MCF 10A (cell line): ENCODE results near the gene AP1G2. TPM values are rescaled to one million over a fixed set of nuclear protein-coding genes. Genes with fewer than 3 reads are reported as not detected.

Experiments
- BruUV-seq: library from RNA; stranded (reverse); fragments of 400-500 nt; replicated peaks from 2 replicates; lab custom pipeline; 2021; lab: Mats Ljungman, UMichigan
- CTCF ChIA-PET: fragments of 300-600 bp; sonication (Branson Sonifier 250); formaldehyde crosslinking; extraction: SDS; loops from one replicate; lab custom pipeline; 2021; ENCODE audit warnings: antibody characterized with exemption, inconsistent platforms; lab: Yijun Ruan, JAX
- POLR2A ChIA-PET: fragments of 300-600, 350-650 bp; sonication (Branson Sonifier 250); formaldehyde crosslinking; extraction: SDS; loops from one replicate; lab custom pipeline; 2020; ENCODE audit warnings: antibody characterized with exemption, inconsistent platforms; lab: Yijun Ruan, JAX
- DNase-seq: peaks from one replicate; pipeline ENCODE4 v3.0.0-alpha.2; 2018; ENCODE audit not compliant: unreplicated experiment
- H3K27ac Mint-ChIP-seq: one replicate; pipeline ENCODE4 v1.8.0; 2022; ENCODE audit warnings: mild to moderate bottlenecking, low read depth, mixed read lengths; ENCODE audit not compliant: unreplicated experiment
- H3K27me3 Mint-ChIP-seq: one replicate; pipeline ENCODE4 v1.8.0; 2022; ENCODE audit warnings: mixed read lengths; ENCODE audit not compliant: insufficient read depth, unreplicated experiment
- H3K36me3 Mint-ChIP-seq: one replicate; pipeline ENCODE4 v1.8.0; 2022; ENCODE audit warnings: mild to moderate bottlenecking, moderate library complexity, mixed read lengths; ENCODE audit not compliant: insufficient read depth, unreplicated experiment
- H3K4me1 Mint-ChIP-seq: one replicate; pipeline ENCODE4 v1.8.0; 2022; ENCODE audit warnings: mixed read lengths; ENCODE audit not compliant: insufficient read depth, unreplicated experiment
- H3K4me3 Mint-ChIP-seq: one replicate; pipeline ENCODE4 v1.8.0; 2022; ENCODE audit warnings: mild to moderate bottlenecking, moderate library complexity, mixed read lengths; ENCODE audit not compliant: unreplicated experiment
- H3K9me3 Mint-ChIP-seq: one replicate; pipeline ENCODE4 v1.8.0; 2022; ENCODE audit warnings: mixed read lengths; ENCODE audit not compliant: unreplicated experiment
- CTCF ChIP-seq: fragments of 200-600 bp; IDR thresholded peaks from one replicate; pipeline ENCODE4 v1.8.0; 2022; ENCODE audit warnings: antibody characterized with exemption, mild to moderate bottlenecking; ENCODE audit not compliant: unreplicated experiment
- intact Hi-C: fragments of 100-400 bp; cut with micrococcal nuclease; formaldehyde crosslinking; loops from 2 replicates; pipeline ENCODE4 v1.14.1; 2022
- total RNA-seq: library from RNA; stranded (reverse); gene quantifications from 2 replicates; pipeline ENCODE4 v1.2.3, GENCODE V29; 2022

Gene AP1G2
- total RNA-seq, 1 experiment from 2014 or later, result 89.2 TPM

DNA sequence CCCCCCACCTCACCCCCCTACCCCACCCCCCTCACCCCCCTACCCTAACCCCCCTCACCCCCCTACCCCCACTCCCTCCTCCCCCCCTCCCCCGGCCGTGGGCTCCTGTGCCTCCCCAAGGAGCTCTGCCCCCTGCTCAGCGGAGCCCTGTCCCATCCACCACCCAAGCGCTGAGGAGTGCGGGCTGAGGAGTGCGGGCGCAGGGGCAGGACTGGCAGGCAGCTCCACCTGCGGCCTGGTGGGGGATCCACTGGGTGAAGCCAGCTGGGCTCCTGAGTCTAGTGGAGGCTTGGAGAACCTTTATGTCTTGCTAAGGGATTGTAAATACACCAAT is 13.3 kb upstream of the AP1G2 start:
- no peak overlapping the region for H3K4me3 Mint-ChIP-seq
- POLR2A ChIA-PET, result no interaction called here
- no TSS peak for BruUV-seq

DNA sequence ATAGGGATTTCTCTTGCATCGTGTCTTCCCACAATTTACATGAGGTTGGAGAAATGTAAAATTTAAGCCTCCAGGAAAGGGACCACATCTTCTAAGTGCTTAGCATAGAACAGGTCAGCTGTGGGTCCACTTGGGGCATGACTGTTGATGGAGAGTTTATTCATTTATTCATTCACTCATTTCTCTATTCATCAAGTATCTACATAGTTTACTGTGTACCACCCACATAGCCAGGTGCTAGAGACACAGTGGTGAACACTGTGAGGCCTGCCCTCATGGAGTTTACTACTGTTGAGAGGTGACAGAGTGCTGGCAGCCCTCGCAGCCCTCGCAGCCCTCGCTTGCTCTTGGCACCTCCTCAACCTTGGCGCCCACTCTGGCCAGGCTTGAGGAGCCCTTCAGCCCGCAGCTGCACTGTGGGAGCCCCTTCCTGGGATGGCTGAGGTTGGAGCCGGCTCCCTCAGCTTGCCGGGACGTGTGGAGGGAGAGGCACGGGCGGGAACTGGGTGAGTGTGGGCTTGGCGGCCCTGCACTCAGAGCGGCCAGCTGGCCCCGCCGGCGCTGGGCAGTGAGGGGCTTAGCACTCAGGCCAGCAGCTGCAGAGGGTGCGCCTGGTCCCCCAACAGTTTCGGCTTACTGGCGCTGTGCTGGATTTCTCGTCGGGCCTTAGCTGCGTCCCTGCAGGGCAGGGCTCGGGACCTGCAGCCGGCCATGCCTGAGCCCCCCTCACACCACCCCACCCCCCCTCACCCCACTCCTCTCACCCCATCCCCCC is 12.7 kb upstream of the AP1G2 start:
- no peaks in the 10 kb centered on the region for H3K4me1 Mint-ChIP-seq
- no peak overlapping the region for H3K4me3 Mint-ChIP-seq
- intact Hi-C loops, result no loop called here
- no peaks in the 10 kb centered on the region for H3K9me3 Mint-ChIP-seq
- no peak overlapping the region for H3K27ac Mint-ChIP-seq
- no TSS peak for BruUV-seq
- DNase-seq, result no peak
- CTCF ChIA-PET, result interaction anchor here (0.6 to 2.6 kb wide), 4 partner anchors 8 to 1923 kb away, joined by 3 to 10 read pairs (median 5); no protein-coding TSS in a partner anchor
- POLR2A ChIA-PET, result interaction anchor here (0.9 kb wide), 1 partner anchor 12 kb away, joined by 4 read pairs; no protein-coding TSS in a partner anchor
- TF ChIP-seq CTCF, result no peak
- peaks cover 30% of the 10 kb centered on the region for H3K27me3 Mint-ChIP-seq
- H3K36me3 Mint-ChIP-seq, result no peaks in the 10 kb centered on the region

More for the DNA sequence above, 13.3 kb upstream of the AP1G2 start:
- H3K27ac Mint-ChIP-seq, result no peak overlapping the region
- H3K36me3 Mint-ChIP-seq, result no peaks in the 10 kb centered on the region
- intact Hi-C loops, result no loop called here
- peaks cover 30% of the 10 kb centered on the region for H3K27me3 Mint-ChIP-seq
- TF ChIP-seq CTCF, result no peak
- no peaks in the 10 kb centered on the region for H3K4me1 Mint-ChIP-seq
- DNase-seq, result no peak
- no peaks in the 10 kb centered on the region for H3K9me3 Mint-ChIP-seq
- CTCF ChIA-PET, result interaction anchor here (1.1 to 2.6 kb wide), 4 partner anchors 8 to 329 kb away, joined by 3 to 10 read pairs (median 5); no protein-coding TSS in a partner anchor

- no peak for DNase-seq
- no peak overlapping the region for H3K4me3 Mint-ChIP-seq
- H3K9me3 Mint-ChIP-seq, result no peaks in the 10 kb centered on the region
- no peaks in the 10 kb centered on the region for H3K4me1 Mint-ChIP-seq
- no TSS peak for BruUV-seq
- TF ChIP-seq CTCF, result no peak
- ChIA-PET POLR2A (interaction anchor here (0.9 kb wide), 1 partner anchor 13 kb away, joined by 4 read pairs; no protein-coding TSS in a partner anchor), CTCF (interaction anchor here (0.8 to 2.6 kb wide), 3 partner anchors 9 to 331 kb away, joined by 3 to 10 read pairs (median 7); no protein-coding TSS in a partner anchor)
- H3K27ac Mint-ChIP-seq, result no peak overlapping the region
- no peaks in the 10 kb centered on the region for H3K36me3 Mint-ChIP-seq
- peaks cover 30% of the 10 kb centered on the region for H3K27me3 Mint-ChIP-seq
- intact Hi-C loops, result no loop called here
Measured at GRCh38 chr14:23579739-23580138, 12.1 kb upstream of the AP1G2 start.

DNA sequence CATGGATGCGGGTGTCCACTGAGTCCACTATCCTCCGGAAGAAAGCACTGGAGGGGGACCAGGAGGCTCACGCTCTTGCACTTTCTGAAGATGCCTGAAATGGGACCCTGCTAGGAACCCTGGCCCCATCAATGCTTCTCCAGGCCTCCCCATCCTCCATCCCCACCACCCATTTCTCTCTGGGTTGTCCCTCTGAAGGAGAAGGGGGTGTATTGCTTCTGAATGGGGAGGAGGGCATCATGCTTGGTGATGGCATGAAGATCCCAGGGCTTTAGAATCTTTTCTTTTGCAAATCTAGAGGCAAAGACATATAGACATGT is 11.7 kb upstream of the AP1G2 start:
- no peak for TF ChIP-seq CTCF
- ChIA-PET POLR2A (no interaction called here), CTCF (interaction anchor here (0.7 to 2.6 kb wide), 2 partner anchors 22 to 331 kb away, joined by 3 to 7 read pairs; no protein-coding TSS in a partner anchor)
- no peak for DNase-seq
- peaks cover 30% of the 10 kb centered on the region for H3K27me3 Mint-ChIP-seq
- H3K4me1 Mint-ChIP-seq, result no peaks in the 10 kb centered on the region
- H3K36me3 Mint-ChIP-seq, result no peaks in the 10 kb centered on the region
- no peak overlapping the region for H3K27ac Mint-ChIP-seq
- no peaks in the 10 kb centered on the region for H3K9me3 Mint-ChIP-seq
- no peak overlapping the region for H3K4me3 Mint-ChIP-seq
- intact Hi-C loops, result no loop called here
- no TSS peak for BruUV-seq
